GM21576 (cell line): ENCODE measurements around the gene LRP3.
"Not testable (repeated sequence)": the region's sequence is repeated elsewhere in the genome, so short reads cannot be mapped to it uniquely, and the experiment has no call there.

Experiments used
- ATAC-seq: cut with Tn5 transposase; IDR thresholded peaks from one replicate; pipeline ENCODE4 v1.9.1; 2021; ENCODE audit warnings: mild to moderate bottlenecking, moderate library complexity; ENCODE audit not compliant: unreplicated experiment

The LRP3 gene, protein sequence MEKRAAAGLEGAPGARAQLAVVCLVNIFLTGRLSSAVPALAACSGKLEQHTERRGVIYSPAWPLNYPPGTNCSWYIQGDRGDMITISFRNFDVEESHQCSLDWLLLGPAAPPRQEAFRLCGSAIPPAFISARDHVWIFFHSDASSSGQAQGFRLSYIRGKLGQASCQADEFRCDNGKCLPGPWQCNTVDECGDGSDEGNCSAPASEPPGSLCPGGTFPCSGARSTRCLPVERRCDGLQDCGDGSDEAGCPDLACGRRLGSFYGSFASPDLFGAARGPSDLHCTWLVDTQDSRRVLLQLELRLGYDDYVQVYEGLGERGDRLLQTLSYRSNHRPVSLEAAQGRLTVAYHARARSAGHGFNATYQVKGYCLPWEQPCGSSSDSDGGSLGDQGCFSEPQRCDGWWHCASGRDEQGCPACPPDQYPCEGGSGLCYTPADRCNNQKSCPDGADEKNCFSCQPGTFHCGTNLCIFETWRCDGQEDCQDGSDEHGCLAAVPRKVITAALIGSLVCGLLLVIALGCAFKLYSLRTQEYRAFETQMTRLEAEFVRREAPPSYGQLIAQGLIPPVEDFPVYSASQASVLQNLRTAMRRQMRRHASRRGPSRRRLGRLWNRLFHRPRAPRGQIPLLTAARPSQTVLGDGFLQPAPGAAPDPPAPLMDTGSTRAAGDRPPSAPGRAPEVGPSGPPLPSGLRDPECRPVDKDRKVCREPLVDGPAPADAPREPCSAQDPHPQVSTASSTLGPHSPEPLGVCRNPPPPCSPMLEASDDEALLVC

DNA sequence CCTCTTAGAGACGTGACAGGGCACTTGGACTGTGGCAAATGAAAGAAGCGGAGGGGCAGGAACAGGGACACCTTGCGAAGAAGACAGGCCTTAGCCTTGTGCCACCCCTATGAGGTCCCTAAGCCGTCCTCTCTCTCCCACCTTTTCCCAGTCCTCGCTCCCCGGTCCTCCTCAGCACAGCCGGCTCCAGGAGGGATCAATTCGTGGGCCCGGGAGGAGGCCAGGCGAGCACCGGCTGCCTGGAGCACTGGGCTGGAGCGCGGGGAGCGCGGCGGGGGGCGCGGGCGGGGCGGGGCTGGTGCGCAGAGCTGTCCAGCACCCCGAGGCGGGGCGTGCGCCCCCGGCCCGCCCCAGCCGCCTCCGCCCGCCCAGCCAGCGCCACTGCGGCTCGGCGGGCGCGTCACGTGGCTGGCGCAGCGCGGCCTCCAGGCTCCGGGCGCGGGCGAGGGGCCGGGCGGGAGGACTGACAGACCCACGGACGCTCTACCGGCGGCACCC lies at the start of gene LRP3:
Gene LRP3, plus strand, starts transcription at position 466 of the 498 bp plus-strand sequence. CDS start 456 bp downstream, outside the sequence.
- no peak for ATAC-seq

DNA sequence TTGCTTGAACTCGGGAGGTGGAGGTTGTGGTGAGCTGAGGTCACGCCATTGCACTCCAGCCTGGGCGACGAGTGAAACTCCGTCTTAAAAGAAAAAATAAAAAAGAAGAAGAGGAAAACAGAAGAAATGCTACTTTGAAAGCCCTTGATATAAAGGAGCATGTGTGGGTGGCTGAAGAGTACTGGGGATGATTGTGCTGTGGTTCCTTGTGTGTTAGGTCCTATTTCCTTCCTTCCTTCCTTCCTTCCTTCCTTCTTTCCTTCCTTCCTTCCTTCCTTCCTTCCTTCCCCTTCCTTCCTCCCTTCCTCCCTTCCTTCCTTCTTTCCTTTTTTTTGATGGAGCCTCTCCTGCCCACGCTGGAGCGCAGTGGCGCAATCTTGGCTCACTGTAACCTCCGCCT lies 47.9 kb upstream of the LRP3 start:
- ATAC-seq: no peak

- no peak for ATAC-seq
Observed at GRCh38 chr19:33147538-33147937, 46.6 kb upstream of the LRP3 start.

DNA sequence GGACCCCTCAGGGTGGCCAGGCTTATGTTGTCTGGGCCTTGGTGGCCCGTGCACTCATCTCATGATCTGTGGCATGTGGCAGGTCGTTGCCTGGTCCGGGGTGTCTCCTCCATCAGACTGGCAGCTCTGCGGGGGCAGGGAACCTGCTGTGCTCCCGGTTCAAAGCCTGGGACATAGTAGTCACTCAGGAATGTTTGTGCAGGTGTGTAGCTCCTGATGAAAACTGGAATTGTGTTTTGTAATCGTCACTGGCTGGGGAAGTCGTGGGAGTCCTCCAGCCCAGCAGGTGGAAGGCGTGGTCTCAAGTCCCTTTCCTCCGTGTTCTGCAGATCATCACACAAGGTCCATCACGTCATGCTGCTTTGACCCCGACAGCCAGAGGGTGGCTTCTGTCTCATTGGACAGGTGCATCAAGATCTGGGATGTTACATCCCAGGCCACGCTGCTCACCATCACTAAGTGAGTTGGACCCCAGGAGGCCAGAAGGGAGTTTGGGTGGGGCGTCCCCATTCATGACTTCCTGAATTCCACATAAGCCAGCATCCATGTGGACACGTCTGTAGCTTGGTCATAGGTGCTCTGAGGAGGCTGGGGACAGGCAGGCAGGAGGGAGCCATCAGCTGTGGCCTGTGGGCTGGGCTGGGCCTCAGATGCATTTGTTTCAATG lies 43.1 kb upstream of the LRP3 start:
- no peak for ATAC-seq

GRCh38 chr19:33152176-33152575 lies 42.0 kb upstream of the LRP3 start:
- no peak for ATAC-seq

- ATAC-seq: not testable (repeated sequence)
Observed at GRCh38 chr19:33152625-33153024, 41.5 kb upstream of the LRP3 start.

- ATAC-seq: not testable (repeated sequence)
Observed at GRCh38 chr19:33154313-33154712, 39.8 kb upstream of the LRP3 start.

DNA sequence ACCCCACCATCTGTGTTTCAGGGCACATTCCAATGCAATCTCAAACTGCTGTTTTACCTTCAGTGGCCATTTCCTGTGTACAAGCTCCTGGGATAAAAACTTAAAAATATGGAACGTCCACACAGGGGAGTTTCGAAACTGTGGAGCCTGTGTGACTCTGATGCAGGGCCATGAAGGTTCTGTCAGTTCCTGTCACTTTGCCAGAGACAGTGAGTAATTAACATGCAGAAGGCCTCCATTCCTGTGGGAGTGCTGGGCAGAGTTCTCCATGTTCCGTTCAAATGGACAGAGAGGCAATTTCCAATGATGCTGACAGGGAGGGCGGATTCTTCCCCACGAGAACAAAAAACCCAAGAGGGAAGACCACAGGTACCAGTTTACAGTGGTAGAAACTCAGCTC lies 37.8 kb upstream of the LRP3 start:
- ATAC-seq: no peak

DNA sequence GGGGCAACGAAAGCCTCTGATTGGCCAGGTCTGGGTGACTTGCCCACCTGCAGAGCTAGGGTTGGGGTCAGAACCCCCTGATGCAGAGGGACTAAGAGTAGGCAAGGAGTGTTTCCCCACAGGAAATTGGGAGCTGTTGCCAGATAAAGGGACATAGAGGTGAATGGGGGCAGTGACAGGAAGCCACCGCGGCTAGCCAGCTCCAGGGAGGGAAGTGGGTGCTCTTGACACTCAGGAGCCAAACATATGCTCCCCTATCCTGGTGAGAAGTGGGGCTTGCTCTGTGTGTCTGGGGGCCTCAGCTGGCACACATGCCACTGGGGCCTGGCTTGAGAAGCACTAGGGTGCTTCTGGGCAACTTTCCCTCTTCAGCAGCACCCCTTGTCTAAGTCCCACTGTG lies 36.2 kb upstream of the LRP3 start:
- no peak for ATAC-seq

DNA sequence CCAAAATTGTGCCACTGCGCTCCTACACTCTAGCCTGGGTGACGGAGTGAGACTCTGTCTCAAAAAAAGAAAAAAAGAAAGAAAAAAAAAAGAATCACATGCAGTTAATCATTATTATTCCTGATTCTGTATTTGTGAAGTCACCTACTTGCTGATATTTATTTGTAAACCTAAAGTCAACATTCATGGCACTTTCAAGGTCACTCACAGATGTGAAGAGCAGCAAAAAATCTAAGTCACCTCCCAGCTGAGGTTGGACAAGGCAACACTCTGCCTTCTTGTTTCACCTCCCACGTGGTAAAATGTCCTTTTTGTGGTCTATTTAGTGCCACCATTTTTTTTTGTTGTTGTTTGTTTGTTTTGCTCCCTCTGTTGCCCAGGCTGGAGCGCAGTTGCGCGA lies 35.8 kb upstream of the LRP3 start:
- ATAC-seq: no peak

GRCh38 chr19:33159149-33159548 lies 35.0 kb upstream of the LRP3 start:
- ATAC-seq: no peak

DNA sequence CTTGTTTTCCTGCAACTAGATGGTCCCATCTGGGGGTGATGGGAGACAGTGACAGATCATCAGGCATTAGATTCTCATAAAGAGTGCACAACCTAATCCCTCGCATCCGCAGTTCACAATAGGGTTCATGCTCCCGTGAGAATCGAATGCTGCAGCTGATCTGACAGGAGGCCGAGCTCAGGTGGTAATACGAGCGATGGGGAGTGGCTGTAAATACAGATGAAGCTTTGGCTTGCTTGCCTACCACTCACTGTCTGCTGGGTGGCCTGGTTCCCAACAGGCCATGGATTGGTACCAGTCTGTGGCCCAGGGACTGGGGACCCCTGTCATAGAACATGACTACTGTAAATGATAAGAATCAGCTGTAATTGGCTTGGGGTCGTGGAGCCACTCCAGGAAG lies 34.2 kb upstream of the LRP3 start:
- ATAC-seq: no peak

DNA sequence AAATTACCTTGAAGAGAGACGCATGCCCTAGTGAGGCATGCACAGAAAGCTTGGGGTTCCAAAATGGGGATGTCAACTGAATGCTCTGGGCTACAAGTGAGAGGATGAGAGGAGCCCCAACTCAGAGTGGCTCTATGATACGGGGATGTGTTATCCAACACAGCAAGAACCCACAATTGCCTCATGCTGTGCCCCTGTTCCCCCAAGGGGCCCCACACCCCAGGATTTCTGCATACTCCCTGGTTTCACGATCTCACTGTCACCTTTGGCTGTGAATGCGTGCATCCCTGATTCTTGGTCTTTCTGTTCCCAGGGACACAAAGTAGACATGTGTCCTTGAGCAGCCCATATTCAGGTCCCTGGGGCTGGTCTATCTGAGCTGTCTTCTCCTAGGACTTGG lies 32.9 kb upstream of the LRP3 start:
- no peak for ATAC-seq

- ATAC-seq: no peak
Observed at GRCh38 chr19:33163481-33163880, 30.6 kb upstream of the LRP3 start.

DNA sequence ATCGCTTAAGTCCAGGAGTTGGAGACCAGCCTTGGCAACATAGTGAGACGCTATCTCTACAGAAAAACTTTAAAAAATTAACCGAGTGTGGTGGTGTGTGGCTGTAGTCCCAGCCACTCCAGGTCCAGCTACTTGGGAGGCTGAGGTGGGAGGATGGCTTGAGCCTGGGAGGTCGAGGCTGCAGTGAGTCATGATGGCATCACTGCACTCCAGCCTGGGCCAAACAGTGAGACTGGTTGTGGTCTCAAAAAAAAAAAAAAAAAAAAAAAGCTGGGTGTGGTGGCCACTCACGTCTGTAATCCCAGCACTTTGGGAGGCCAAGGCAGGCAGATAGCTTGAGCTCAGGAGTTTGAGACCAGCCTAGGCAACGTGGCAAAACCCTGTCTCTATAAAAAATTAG lies 28.1 kb upstream of the LRP3 start:
- ATAC-seq: not testable (repeated sequence)

GRCh38 chr19:33167438-33167837 lies 26.7 kb upstream of the LRP3 start:
- ATAC-seq: no peak

- ATAC-seq: no peak
Observed at GRCh38 chr19:33168528-33168927, 25.6 kb upstream of the LRP3 start.

DNA sequence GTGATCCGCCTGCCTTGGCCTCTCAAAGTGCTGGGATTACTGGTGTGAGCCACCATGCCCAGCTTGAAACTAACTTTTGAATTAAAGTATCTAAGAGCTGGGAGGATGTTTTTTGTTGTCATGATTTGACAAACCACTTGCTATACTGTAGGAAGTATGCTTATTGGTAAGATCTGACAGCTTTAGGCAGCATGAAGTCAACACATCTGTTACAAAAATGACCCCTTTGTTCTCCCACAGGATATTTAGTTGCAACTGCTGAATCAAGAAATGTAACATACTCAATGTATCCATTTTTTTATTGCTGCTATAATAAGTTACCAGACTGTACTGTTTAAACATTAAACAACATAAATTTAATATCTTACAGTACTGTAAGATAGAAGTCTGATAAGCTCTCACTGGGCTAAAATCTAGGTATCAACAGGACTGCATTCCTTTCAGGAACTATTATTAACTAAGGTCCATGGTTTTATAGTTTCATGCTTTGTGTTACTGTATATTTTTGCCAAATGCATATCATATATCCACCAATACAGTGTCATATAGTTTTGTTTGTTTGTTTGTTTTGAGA lies 22.8 kb upstream of the LRP3 start:
- no peak for ATAC-seq

DNA sequence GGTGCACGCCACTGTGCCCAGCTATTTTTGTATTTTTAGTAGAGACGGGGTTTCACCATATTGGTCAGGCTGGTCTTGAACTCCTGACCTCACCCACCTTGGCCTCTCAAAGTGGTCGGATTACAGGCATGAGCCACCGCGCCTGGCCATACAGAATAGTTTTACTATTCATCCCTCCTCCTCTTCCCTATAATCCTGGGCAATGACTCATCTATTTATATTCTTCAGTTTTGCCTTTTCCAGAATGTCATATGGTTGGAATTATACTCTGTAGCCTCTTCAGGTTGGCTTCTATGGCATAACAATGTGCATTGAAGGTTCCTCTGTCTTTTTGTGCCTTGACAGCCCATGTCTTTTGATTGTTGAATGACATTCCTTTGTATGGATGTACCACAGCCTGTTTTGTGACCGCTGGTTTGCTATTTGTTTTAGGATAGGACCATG lies 22.2 kb upstream of the LRP3 start:
- ATAC-seq: no peak

GRCh38 chr19:33174186-33174585 lies 19.9 kb upstream of the LRP3 start:
- ATAC-seq: no peak

GRCh38 chr19:33175156-33175782 lies 18.9 kb upstream of the LRP3 start:
- ATAC-seq: no peak
